Erythroblast (primary cell): ENCODE results near the gene ADTRP.

Experiments
- GATA1 ChIP-seq: IDR thresholded peaks from 2 replicates; pipeline ENCODE4 v1.6.1; 2011; ENCODE audit warnings: low read depth, mild to moderate bottlenecking, control low read depth, low read length, moderate library complexity
- POLR2A ChIP-seq: IDR thresholded peaks from 2 replicates; pipeline ENCODE4 v1.6.1; 2011; ENCODE audit warnings: mild to moderate bottlenecking, low read length

DNA sequence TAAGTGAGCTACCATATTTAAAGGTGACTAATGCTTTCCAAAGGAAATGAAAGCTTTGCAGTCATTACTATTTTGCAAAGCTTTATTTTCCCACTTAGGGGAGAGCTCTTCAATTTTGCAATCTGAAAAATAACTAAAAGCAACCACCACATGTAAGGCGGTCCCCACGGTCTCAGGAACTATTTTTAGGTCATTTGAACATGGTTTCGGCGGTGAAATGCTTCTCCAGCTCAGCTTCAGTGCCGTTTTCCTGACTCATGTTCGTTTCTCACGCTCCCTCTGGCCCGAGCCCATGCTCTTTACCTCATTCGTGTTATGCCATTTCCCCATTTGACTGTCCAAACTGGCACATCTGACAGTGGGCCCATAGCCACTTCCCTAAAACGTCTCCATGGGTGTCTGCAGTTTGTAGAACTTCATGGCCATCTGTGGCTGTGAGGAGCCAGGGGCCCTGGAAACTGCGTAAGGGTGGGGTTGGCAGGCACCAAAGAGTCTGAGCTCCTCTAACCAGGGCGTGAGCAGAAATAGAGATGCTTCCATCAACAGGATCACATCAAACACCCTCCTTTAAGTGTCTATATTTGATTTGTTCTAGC, 46.5 kb downstream of the ADTRP start:
- TF ChIP-seq POLR2A (no peak), GATA1 (no peak)
